ENCODE measurements around the gene ATF6. TPM values are rescaled to one million over a fixed set of nuclear protein-coding genes. Genes with fewer than 3 reads are reported as not detected.
"Not testable (repeated sequence)": the region's sequence is repeated elsewhere in the genome, so short reads cannot be mapped to it uniquely, and the experiment has no call there.

ATF6 gene
- total RNA-seq = 23.6 TPM

- DNase-seq (ENCODE audit: low spot score) = peak; percentile 93
Measured at GRCh38 chr1:161766102-161766981, at the start of gene ATF6. ATF6 (plus strand) TSS chr1:161766320; CDS start chr1:161766361, 41 bp downstream.

DNA sequence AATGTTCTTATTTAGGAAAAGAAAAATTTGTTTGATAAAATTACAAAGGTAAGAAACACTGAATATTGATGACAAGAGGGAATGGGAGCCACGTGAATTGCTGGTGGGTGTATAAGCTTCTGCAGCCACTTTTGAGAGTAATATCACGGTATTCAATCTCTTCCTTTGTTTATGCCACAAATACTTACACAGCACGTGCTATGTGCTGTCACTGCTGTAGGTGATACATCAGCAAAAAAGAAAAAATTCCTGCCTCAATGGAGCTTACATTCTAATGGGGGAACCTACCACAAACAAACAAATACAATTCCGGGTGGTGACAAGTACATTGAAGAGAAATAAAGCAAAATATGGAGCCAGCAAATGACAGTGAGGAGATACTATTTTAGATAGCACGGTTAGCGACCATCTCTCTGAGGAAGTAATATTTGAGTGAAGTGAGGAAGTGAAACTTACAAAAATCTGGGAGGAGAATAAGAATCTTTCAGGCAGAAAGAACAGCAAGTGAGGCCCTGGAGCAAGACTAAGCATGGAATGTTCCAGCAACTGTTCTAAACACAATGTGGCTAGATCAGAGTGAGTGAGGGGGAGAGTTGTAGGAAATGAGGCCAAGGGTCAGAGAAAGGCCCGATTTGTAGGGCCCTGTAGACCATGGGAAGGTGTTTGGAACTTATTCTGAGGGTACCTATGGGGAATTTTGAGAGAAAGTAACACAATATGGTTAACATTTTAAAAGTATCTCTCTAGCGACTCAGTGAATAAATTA, 47.4 kb upstream of the ATF6 start:
- no peak for DNase-seq (ENCODE audit: low spot score)

- DNase-seq (ENCODE audit: low spot score) = no peak
Measured at GRCh38 chr1:161719325-161719611, 46.9 kb upstream of the ATF6 start.

- no peak for DNase-seq (ENCODE audit: low spot score)
Measured at GRCh38 chr1:161720422-161720821, 45.7 kb upstream of the ATF6 start.

GRCh38 chr1:161720956-161721737, 45.0 kb upstream of the ATF6 start, which contains the start of gene FCRLB:
FCRLB (plus strand) TSS chr1:161721544; CDS start chr1:161722673, 1,129 bp downstream.
- DNase-seq (ENCODE audit: low spot score) = no peak

GRCh38 chr1:161721738-161722343, 44.3 kb upstream of the ATF6 start:
- DNase-seq (ENCODE audit: low spot score) = no peak

- DNase-seq (ENCODE audit: low spot score) = no peak
Measured at GRCh38 chr1:161722406-161722805, 43.7 kb upstream of the ATF6 start.

GRCh38 chr1:161723459-161724141, 42.5 kb upstream of the ATF6 start:
- no peak for DNase-seq (ENCODE audit: low spot score)

DNA sequence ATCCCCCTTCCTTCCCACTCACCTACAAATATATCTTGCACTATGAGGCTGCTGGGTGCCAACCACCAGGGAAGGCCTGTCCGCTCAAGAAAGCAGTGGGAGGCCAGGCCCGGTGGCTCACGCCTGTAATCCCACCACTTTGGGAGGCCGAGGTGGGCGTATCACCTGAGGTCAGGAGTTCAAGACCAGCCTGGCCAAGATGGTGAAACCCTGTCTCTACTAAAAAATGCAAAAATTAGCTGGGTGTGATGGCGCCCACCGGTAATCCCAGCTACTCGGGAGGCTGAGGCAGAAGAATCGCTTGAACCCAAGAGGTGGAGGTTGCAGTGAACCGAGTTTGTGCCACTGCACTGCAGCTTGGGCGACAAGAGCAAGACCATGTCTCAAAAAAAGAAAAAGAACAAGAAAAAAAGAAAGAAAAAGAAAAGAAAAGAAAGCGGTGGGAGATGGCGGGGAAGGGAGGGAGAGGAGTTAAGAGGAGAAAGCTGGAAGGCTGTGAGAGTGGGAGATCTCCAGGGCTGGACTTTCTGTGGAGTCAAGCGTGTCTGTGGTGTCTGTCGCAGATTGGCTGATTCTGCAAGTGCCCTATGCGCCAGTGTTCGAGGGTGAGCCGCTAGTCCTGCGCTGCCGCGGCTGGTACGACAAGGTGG, 40.7 kb upstream of the ATF6 start:
- DNase-seq (ENCODE audit: low spot score) = not testable (repeated sequence)

DNA sequence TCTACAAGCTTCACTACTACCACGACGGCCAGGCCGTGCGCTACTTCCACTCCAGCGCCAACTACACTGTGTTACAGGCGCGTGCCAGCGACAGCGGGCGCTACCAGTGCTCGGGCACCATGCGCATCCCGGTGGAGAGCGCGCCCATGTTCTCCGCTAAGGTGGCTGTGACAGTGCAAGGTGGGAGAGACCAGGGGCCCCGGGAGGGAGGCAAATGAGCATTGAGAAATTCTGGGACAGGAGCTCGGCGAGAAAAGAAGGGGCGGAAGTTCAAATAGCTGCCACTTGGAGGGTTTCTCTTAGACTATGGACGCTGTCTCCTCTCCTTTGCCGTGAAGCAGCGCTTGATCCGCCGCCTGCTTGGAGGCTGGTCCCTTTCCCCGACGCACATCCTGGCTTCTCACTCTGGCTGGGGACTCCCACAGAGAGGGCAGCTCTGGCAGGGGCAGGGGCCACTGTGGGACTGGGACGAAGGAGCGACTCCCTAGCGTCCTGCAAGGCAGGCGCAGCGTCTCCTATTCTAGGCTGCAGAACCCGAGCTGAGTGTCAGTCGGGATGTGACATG, 40.1 kb upstream of the ATF6 start:
- peak; percentile 13 for DNase-seq (ENCODE audit: low spot score)

- DNase-seq (ENCODE audit: low spot score) = peak; percentile 79
Measured at GRCh38 chr1:161726473-161727255, 39.5 kb upstream of the ATF6 start.

DNA sequence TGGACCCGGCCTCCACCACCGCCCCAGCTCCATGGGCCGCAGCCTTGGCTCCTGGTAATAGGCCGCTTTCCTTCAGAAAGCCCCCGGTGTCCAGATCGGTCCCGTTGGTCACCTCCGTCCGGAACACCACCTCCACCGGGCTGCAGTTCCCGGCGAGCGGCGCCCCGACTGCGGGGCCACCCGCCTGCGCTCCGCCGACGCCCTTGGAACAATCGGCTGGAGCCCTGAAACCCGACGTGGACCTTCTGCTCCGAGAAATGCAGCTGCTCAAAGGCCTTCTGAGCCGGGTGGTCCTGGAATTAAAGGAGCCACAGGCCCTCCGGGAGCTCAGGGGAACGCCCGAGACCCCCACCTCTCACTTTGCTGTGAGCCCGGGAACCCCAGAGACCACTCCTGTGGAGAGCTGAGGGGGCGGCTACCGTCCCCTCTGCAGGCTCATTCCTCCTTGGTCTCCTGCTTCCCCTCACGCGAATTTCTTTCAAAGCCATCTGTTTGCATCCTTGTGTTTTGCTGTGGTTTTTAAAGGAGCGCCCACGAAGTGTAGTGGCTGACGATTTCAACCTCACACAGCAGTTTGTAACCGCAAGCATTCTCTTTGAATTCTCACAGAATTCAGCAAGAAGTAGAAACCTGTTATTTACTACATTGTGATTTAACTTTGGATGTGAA, 38.7 kb upstream of the ATF6 start:
- no peak for DNase-seq (ENCODE audit: low spot score)

DNA sequence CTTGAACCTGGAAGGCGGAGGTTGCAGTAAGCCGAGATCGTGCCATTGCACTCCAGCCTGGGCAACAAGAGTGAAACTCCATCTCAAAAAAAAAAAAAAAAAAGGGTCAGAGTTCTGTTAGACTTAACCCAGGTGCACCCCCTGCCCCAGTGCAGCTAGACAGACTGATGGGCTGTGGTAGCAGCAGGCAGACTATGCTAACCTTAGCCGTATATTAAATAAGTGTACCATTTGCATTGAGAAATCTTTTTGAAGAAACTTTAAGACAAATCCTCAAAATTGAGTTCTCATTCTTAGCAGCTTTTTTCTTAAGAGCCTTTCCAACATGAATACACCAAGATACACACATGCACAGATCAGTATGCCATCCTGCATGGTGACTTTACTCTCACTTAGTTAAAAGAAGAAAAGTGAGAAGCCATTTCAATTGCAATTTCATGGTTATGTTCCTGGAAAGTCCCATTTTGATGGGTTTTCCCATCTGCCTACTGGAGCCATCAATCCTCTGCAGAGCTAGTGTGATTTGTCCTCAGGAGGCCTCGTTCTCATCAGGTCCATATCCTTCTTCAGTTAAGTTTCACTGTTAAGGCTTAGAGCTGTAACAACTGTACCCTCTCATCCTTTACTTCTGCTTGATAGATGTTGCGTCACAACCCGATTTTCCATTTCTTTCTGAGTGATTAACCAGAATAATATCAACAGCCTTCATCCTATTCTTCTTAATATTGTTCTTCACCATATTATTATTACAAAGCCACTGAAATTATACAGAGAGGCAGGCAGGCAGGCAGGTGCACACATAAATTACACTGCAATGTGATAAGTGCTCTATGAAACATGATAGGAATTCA, 37.5 kb upstream of the ATF6 start:
- no peak for DNase-seq (ENCODE audit: low spot score)

GRCh38 chr1:161730050-161730564, 36.0 kb upstream of the ATF6 start:
- DNase-seq (ENCODE audit: low spot score) = no peak

DNA sequence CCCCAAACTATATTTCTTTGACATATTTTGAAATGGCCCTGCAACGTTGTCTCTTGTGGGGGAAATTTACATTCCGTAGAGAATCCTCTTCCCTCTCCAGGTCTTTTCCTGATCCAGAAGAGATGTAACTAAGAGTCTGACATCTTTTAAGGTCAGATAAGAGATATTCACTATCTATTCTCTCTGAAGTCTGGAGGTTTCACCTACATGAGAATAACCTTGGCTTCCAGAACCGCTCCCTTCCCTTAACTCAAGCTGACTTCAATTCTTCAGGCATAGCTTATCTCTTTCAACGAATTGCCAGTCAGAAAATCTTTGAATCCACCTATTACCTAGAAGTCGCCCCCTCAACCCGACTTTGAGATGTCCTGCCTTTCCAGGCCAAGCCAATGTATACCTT, 34.9 kb upstream of the ATF6 start:
- DNase-seq (ENCODE audit: low spot score) = no peak

DNA sequence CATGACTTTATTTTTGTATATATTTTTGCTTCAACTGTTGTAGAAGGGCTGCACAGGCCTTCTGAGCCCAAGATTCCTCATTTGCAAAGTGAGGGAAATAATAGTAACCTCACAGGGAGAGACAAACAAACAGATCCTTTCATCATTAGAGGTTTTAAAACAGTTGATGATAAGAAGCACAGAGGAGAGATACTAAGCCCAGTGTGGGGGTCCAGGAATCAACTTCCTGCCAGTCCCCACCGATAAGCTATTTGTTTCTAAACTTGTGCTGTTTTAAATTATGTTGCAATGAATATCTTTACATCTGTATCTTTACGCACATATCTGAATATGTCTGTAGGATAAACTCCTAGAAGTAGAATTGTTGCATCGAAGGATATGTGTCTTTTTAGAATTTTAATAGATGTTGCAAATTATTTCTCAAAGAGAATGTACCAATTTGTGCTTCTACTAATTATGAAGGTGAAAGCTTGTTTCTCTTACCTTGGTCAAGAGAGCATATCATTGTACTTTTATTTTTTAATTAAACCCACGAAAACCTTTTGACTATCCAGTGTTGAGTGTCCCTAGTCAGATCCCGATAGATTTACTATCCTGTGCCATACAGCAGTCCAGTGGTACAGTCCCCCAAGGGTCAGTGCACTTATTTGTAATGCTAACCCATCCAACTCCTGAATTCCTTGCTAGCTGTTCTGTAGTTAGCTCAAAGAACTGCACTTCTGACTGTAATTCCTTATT, 34.0 kb upstream of the ATF6 start:
- DNase-seq (ENCODE audit: low spot score) = no peak

GRCh38 chr1:161733526-161733925, 32.6 kb upstream of the ATF6 start:
- no peak for DNase-seq (ENCODE audit: low spot score)
